H9 (cell line): ENCODE data around the gene ZFAND3. TPM values are rescaled to one million over a fixed set of nuclear protein-coding genes. Genes with fewer than 3 reads are reported as not detected.

Source experiments
- DNase-seq: peaks from one replicate; pipeline ENCODE4 v3.0.0-alpha.2; 2017
- H2AFZ ChIP-seq: one replicate; pipeline ENCODE4 v1.6.1; 2013; ENCODE audit warnings: mild to moderate bottlenecking, low read length, control low read depth, moderate library complexity
- H2AK5ac ChIP-seq: 2 replicates; pipeline ENCODE4 v1.6.1; 2013; ENCODE audit warnings: low read length, control low read depth, mixed read lengths; ENCODE audit not compliant: insufficient read length
- H2BK120ac ChIP-seq: one replicate; pipeline ENCODE4 v1.6.1; 2013; ENCODE audit warnings: low read depth, mild to moderate bottlenecking, low read length, control low read depth, inconsistent platforms; ENCODE audit not compliant: poor library complexity, severe bottlenecking
- H2BK12ac ChIP-seq: 2 replicates; pipeline ENCODE4 v1.6.1; 2013; ENCODE audit warnings: low read length, control low read depth, mixed read lengths, low read depth; ENCODE audit not compliant: insufficient read length
- H2BK15ac ChIP-seq: 2 replicates; pipeline ENCODE4 v1.6.1; 2013; ENCODE audit warnings: low read depth, low read length, control low read depth
- H2BK20ac ChIP-seq: one replicate; pipeline ENCODE4 v1.6.1; 2013; ENCODE audit warnings: low read depth, mild to moderate bottlenecking, low read length, control low read depth, inconsistent platforms; ENCODE audit not compliant: poor library complexity, severe bottlenecking
- H2BK5ac ChIP-seq: 2 replicates; pipeline ENCODE4 v1.6.1; 2013; ENCODE audit warnings: low read length, control low read depth, mixed read lengths; ENCODE audit not compliant: insufficient read length
- H3K14ac ChIP-seq: 2 replicates; pipeline ENCODE4 v1.6.1; 2013; ENCODE audit warnings: low read length, control low read depth; ENCODE audit not compliant: insufficient read depth
- H3K18ac ChIP-seq: 2 replicates; pipeline ENCODE4 v1.6.1; 2013; ENCODE audit warnings: low read depth, mild to moderate bottlenecking, mixed read lengths, low read length, control low read depth; ENCODE audit not compliant: insufficient read length
- H3K23ac ChIP-seq: 2 replicates; pipeline ENCODE4 v1.6.1; 2013; ENCODE audit warnings: low read length, control low read depth, mixed read lengths, low read depth; ENCODE audit not compliant: insufficient read length
- H3K23me2 ChIP-seq: 2 replicates; pipeline ENCODE4 v1.6.1; 2013; ENCODE audit warnings: low read depth, mild to moderate bottlenecking, mixed read lengths, low read length, control low read depth; ENCODE audit not compliant: insufficient read length, poor library complexity, severe bottlenecking
- H3K27ac ChIP-seq: 2 replicates; pipeline ENCODE4 v1.5.1; 2013; ENCODE audit warnings: low read length, control low read depth, mixed read lengths, low read depth; ENCODE audit not compliant: insufficient read length
- H3K27me3 ChIP-seq: 2 replicates; pipeline ENCODE4 v1.6.1; 2013; ENCODE audit warnings: low read length, control low read depth, inconsistent platforms; ENCODE audit not compliant: insufficient read depth
- H3K4ac ChIP-seq: 2 replicates; pipeline ENCODE4 v1.6.1; 2013; ENCODE audit warnings: low read depth, mild to moderate bottlenecking, control low read depth, inconsistent platforms, low read length, moderate library complexity
- H3K4me1 ChIP-seq: 2 replicates; pipeline ENCODE4 v1.6.1; 2013; ENCODE audit warnings: low read length, control low read depth, inconsistent platforms; ENCODE audit not compliant: insufficient read depth
- H3K4me2 ChIP-seq: 2 replicates; pipeline ENCODE4 v1.6.1; 2013; ENCODE audit warnings: low read length, control low read depth, mixed read lengths; ENCODE audit not compliant: insufficient read length, insufficient read depth
- H3K56ac ChIP-seq: 2 replicates; pipeline ENCODE4 v1.6.1; 2013; ENCODE audit warnings: low read depth, mild to moderate bottlenecking, mixed read lengths, low read length, control low read depth; ENCODE audit not compliant: insufficient read length
- H3K79me1 ChIP-seq: 2 replicates; pipeline ENCODE4 v1.6.1; 2013; ENCODE audit warnings: low read depth, mild to moderate bottlenecking, moderate library complexity, low read length, control low read depth, inconsistent platforms; ENCODE audit not compliant: insufficient read depth, poor library complexity, severe bottlenecking
- H3K79me2 ChIP-seq: 2 replicates; pipeline ENCODE4 v1.6.1; 2013; ENCODE audit warnings: low read length, control low read depth, inconsistent platforms; ENCODE audit not compliant: insufficient read depth
- H3K9ac ChIP-seq: 2 replicates; pipeline ENCODE4 v1.6.1; 2013; ENCODE audit warnings: low read length, control low read depth, mixed read lengths; ENCODE audit not compliant: insufficient read length; ENCODE audit errors: extremely low read depth
- H3K9me3 ChIP-seq: one replicate; pipeline ENCODE4 v1.6.1; 2013; ENCODE audit warnings: low read depth, low read length, inconsistent platforms; ENCODE audit not compliant: control insufficient read depth
- H3T11ph ChIP-seq: one replicate; pipeline ENCODE4 v1.6.1; 2013; ENCODE audit warnings: mild to moderate bottlenecking, low read length, control low read depth, inconsistent platforms
- H4K20me1 ChIP-seq: one replicate; pipeline ENCODE4 v1.6.1; 2013; ENCODE audit not compliant: control insufficient read depth, insufficient read length, insufficient read depth
- H4K5ac ChIP-seq: 2 replicates; pipeline ENCODE4 v1.6.1; 2013; ENCODE audit warnings: low read depth, mild to moderate bottlenecking, mixed read lengths, low read length, control low read depth; ENCODE audit not compliant: insufficient read length
- H4K8ac ChIP-seq: replicated peaks from 2 replicates; pipeline ENCODE4 v1.6.1; 2013; ENCODE audit warnings: low read length, control low read depth, mixed read lengths, low read depth; ENCODE audit not compliant: insufficient read length
- H4K91ac ChIP-seq: 2 replicates; pipeline ENCODE4 v1.6.1; 2013; ENCODE audit warnings: low read depth, mild to moderate bottlenecking, moderate library complexity, mixed read lengths, low read length, control low read depth; ENCODE audit not compliant: insufficient read length
- H3K27ac Mint-ChIP-seq, 3 experiments: 2 replicates in 2 of 3; 3 replicates in 1 of 3; pipeline ENCODE4 v1.8.0; 2020 to 2021; ENCODE audit warnings: mixed read lengths in 3 of 3, mild to moderate bottlenecking in 1 of 3, moderate library complexity in 1 of 3
- H3K27me3 Mint-ChIP-seq: 2 replicates; pipeline ENCODE4 v1.8.0; 2021; ENCODE audit warnings: low read depth, mild to moderate bottlenecking, moderate library complexity, mixed read lengths
- H3K36me3 Mint-ChIP-seq, 3 experiments: 2 replicates in 2 of 3; 3 replicates in 1 of 3; pipeline ENCODE4 v1.8.0; 2020 to 2021; ENCODE audit warnings: low read depth in 3 of 3, mixed read lengths in 3 of 3; ENCODE audit not compliant: insufficient read depth in 1 of 3
- H3K4me1 Mint-ChIP-seq, 2 experiments: 2 replicates each; pipeline ENCODE4 v1.8.0; 2020; ENCODE audit warnings: mixed read lengths in 2 of 2
- H3K4me3 Mint-ChIP-seq, 2 experiments: 2 replicates in 1 of 2; 3 replicates in 1 of 2; pipeline ENCODE4 v1.8.0; 2020 to 2021; ENCODE audit warnings: mild to moderate bottlenecking in 2 of 2, mixed read lengths in 2 of 2, moderate library complexity in 1 of 2
- H3K9me3 Mint-ChIP-seq, 2 experiments: 2 replicates in 1 of 2; 3 replicates in 1 of 2; pipeline ENCODE4 v1.8.0; 2020; ENCODE audit warnings: mild to moderate bottlenecking in 2 of 2, mixed read lengths in 2 of 2, moderate library complexity in 1 of 2
- CTCF ChIP-seq: fragments of 200-600 bp; sonication (generic); conservative IDR thresholded peaks from 3 replicates; pipeline ENCODE4 v1.8.0; 2021; ENCODE audit warnings: antibody characterized with exemption, mild to moderate bottlenecking
- WGBS: extraction: QIAGEN DNeasy Blood & Tissue Kit; methylation state at CpG from one replicate; pipeline ENCODE4 v1.1.7; 2013; ENCODE audit warnings: missing lambda C conversion rate, low lambda C conversion rate, mixed read lengths; ENCODE audit not compliant: insufficient read length; ENCODE audit errors: extremely low coverage; 5-methylcytosine and 5-hydroxymethylcytosine counted together
- total RNA-seq: library from RNA; stranded (reverse); gene quantifications from 2 replicates; pipeline ENCODE4 v1.2.1, GENCODE V29; 2021

The ZFAND3 gene
- total RNA-seq, 1 experiment from 2014 or later: 57.7 TPM

GRCh38 chr6:38154731-38155130 is 335.2 kb downstream of the ZFAND3 start:
- Histone ChIP-seq H3K18ac (no peak overlapping the region), H2BK15ac (no peak overlapping the region), H3K4ac (no peak overlapping the region), H4K91ac (no peak overlapping the region), H3K9ac (no peak overlapping the region), H4K20me1 (no peaks in the 10 kb centered on the region), H3K79me1 (no peaks in the 10 kb centered on the region), H3T11ph (no peak overlapping the region), H3K14ac (no peak overlapping the region), H2BK120ac (no peak overlapping the region), H3K56ac (no peak overlapping the region), H2BK20ac (no peak overlapping the region), H2BK5ac (no peak overlapping the region), H3K4me2 (no peak overlapping the region), H3K27me3 (no peaks in the 10 kb centered on the region), H3K27ac (no peak overlapping the region), H4K5ac (no peak overlapping the region), H2AK5ac (no peak overlapping the region), H3K79me2 (no peaks in the 10 kb centered on the region), H3K23ac (no peak overlapping the region), H3K23me2 (no peaks in the 10 kb centered on the region), H3K4me1 (no peaks in the 10 kb centered on the region), H3K9me3 (no peaks in the 10 kb centered on the region), H2AFZ (no peak overlapping the region), H4K8ac (no peak overlapping the region), H2BK12ac (no peak overlapping the region)
- Mint-ChIP-seq H3K27me3 (no peaks in the 10 kb centered on the region; the same call in 1 of the 2 replicates), H3K9me3 (no peaks in the 10 kb centered on the region), H3K27ac (peak overlapping the region; percentile 14 to 71 (median 18); a peak in 4 of 7 replicates), H3K36me3 (peaks cover 0 to 7% (median 0%) of the 10 kb centered on the region in 3 experiments; a peak in 2 of 7 replicates), H3K4me3 (no peak overlapping the region), H3K4me1 (peaks cover 6 to 15% of the 10 kb centered on the region in 2 experiments)
- no peak for TF ChIP-seq CTCF
- no CpG with 5 or more reads among the region's 8 CpGs for WGBS
- DNase-seq: no peak
